ENCODE measurements around the gene SOAT1. TPM values are rescaled to one million over a fixed set of nuclear protein-coding genes. Genes with fewer than 3 reads are reported as not detected.

SOAT1 gene
- total and polyA plus RNA-seq, 10 of the 15 experiments (the other 5 are each of a cell fraction or from before 2014, with no cell fraction given), result 8.6 to 68.5 (median 22.3) TPM

DNA sequence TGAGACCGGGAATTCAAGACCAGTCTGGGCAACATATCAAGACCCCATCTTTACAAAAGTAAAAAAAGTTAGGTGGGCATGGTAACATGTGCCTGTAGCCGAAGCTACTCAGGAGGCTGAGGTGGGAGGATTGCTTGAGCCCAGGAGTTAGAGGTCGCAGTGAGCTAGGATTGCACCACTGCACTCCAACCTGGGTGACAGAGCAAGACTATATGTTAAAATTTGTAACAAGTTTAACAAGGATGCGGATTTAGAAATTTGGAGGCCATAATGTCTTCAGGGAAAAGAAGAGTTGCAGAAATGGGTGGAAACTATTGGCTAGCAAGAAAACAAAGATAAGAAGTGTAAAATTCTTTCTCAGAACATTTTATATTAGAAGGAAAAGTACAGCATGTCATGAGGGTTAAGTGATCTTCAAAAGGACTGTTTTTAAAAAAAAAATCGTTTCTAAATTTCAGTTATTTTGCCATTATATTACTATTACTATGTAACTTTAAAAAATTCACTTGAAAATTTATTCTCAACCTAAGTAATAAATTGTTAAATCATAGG, 17.6 kb downstream of the SOAT1 start:
- no peak overlapping the region for H3K27ac ChIP-seq (ENCODE audit: control insufficient read depth, insufficient read depth)
- no peaks in the 10 kb centered on the region for H4K20me1 ChIP-seq (ENCODE audit: control insufficient read depth, insufficient read depth)
- in situ Hi-C loops (cut with MboI), result no loop called here
- H2AFZ ChIP-seq (ENCODE audit: control insufficient read depth, low read depth, low read length), result no peak overlapping the region
- no peak overlapping the region for H3K4me2 ChIP-seq (ENCODE audit: control insufficient read depth, insufficient read depth)
- H3K27me3 ChIP-seq (replicated peaks in 1 of 2; ENCODE audit: control insufficient read depth in 2 of 2, insufficient read depth in 2 of 2, low read length in 1 of 2), result no peaks in the 10 kb centered on the region
- TF ChIP-seq SUPT20H (IDR thresholded peaks at IDR 0.05; ENCODE audit: borderline replicate concordance, control insufficient read depth, low read depth, low read length) (no peak), FOXK2 (IDR thresholded peaks at IDR 0.05) (no peak), LARP7 (IDR thresholded peaks at IDR 0.05) (no peak), HCFC1 (IDR thresholded peaks at IDR 0.05; ENCODE audit: low read length) (no peak), NR2C2 (IDR thresholded peaks at IDR 0.05; ENCODE audit: borderline replicate concordance, control insufficient read depth, insufficient read length, low read depth) (no peak), SREBF2 (IDR thresholded peaks at IDR 0.05; ENCODE audit: low read length) (no peak), ZNF274 (IDR thresholded peaks at IDR 0.05; ENCODE audit: insufficient read depth, insufficient read length) (no peak), IRF3 (IDR thresholded peaks at IDR 0.05) (no peak), RELB (IDR thresholded peaks at IDR 0.05; ENCODE audit: low read depth) (no peak), ETV6 (conservative IDR thresholded peaks at IDR 0.05 in 1 of 2, IDR thresholded peaks at IDR 0.05 in 1 of 2; ENCODE audit: borderline replicate concordance in 1 of 2, low read depth in 1 of 2) (no peak), RAD51 (IDR thresholded peaks at IDR 0.05) (no peak), NFXL1 (IDR thresholded peaks at IDR 0.05; ENCODE audit: borderline replicate concordance) (no peak)
- ChIA-PET CTCF (interaction anchor here (1.6 kb wide), 1 partner anchor 9 kb away, joined by 3 read pairs; no protein-coding TSS in a partner anchor), POLR2A (no interaction called here), RAD21 (ENCODE audit: unreplicated experiment) (no interaction called here), SMC1A (ENCODE audit: uncharacterized antibody, unreplicated experiment) (no interaction called here)
- FAIRE-seq (no peak), DNase-seq (ENCODE audit: low read depth, low spot score) (no peak), ATAC-seq (no peak)
- no peak overlapping the region for H3K9ac ChIP-seq (ENCODE audit: control insufficient read depth, insufficient read depth, low read length)
- peaks cover 0 to 2% of the 10 kb centered on the region in 2 experiments for H3K36me3 ChIP-seq (ENCODE audit: control insufficient read depth in 2 of 2, insufficient read depth in 2 of 2, low read length in 1 of 2)
- no TSS peak for BruUV-seq (replicated peaks)
- intact Hi-C loops (cut with micrococcal nuclease; ENCODE audit: unreplicated experiment), result no loop called here
- H3K79me2 ChIP-seq (ENCODE audit: control insufficient read depth, insufficient read depth, low read length), result no peaks in the 10 kb centered on the region; the same call in none of the 2 replicates
- H3K4me1 ChIP-seq (ENCODE audit: control insufficient read depth, insufficient read depth, low read length), result no peaks in the 10 kb centered on the region
- WGBS (ENCODE audit: insufficient coverage, insufficient replicate concordance, low lambda C conversion rate, missing lambda C conversion rate), result 98% methylated on average over 5 of the region's 5 CpGs
- H3K9me3 ChIP-seq (replicated peaks; ENCODE audit: control insufficient read depth, insufficient read depth, low read length), result no peaks in the 10 kb centered on the region
- no peak overlapping the region for H3K4me3 ChIP-seq
